Right lobe of liver (tissue), 6 donors: ENCODE results near the gene CNGA2. TPM values are rescaled to one million over a fixed set of nuclear protein-coding genes. Genes with fewer than 3 reads are reported as not detected.

Experiments used
- ATAC-seq, 4 donors: fragments of 200-7000 bp; cut with Tn5 transposase; one replicate each; pipeline ENCODE4 v1.9.1; 2020; ENCODE audit warnings: mild to moderate bottlenecking in 4 of 4, moderate library complexity in 4 of 4
- DNase-seq, 3 donors: peaks; one replicate each; pipeline ENCODE4 v3.0.0-alpha.2; 2020
- H3K27ac ChIP-seq, 3 donors: fragments of 200-600 bp; one replicate each; pipeline ENCODE4 v1.8.0; 2022
- H3K27me3 ChIP-seq, 2 donors: fragments of 200-600 bp; one replicate each; pipeline ENCODE4 v1.8.0; 2022
- H3K36me3 ChIP-seq, 4 donors: fragments of 200-600 bp; sonication (generic) in 1 of 4; one replicate each; pipeline versions ENCODE4 v1.5.1 to v1.8.0; 2017 to 2022; ENCODE audit warnings: control low read depth in 1 of 4
- H3K4me1 ChIP-seq, 4 donors: fragments of 200-600 bp; sonication (generic) in 1 of 4; one replicate each; pipeline versions ENCODE4 v1.5.1 to v1.8.0; 2017 to 2022; ENCODE audit warnings: control low read depth in 1 of 4
- H3K4me3 ChIP-seq, 3 donors: fragments of 200-600 bp; one replicate each; pipeline ENCODE4 v1.8.0; 2022
- H3K9me3 ChIP-seq, 4 donors: fragments of 200-600 bp; sonication (generic) in 1 of 4; one replicate each; pipeline versions ENCODE4 v1.5.1 to v1.8.0; 2017 to 2022; ENCODE audit warnings: control low read depth in 1 of 4
- POLR2A ChIP-seq: fragments of 450-650 bp; IDR thresholded peaks from one replicate; pipeline ENCODE4 v1.6.1; 2017; ENCODE audit warnings: antibody characterized with exemption, mild to moderate bottlenecking
- WGBS: methylation state at CpG from one replicate; pipeline ENCODE4 v1.1.6; 2018; ENCODE audit warnings: low coverage, low lambda C conversion rate; ENCODE audit not compliant: insufficient coverage; ENCODE audit errors: missing lambda C conversion rate; 5-methylcytosine and 5-hydroxymethylcytosine counted together
- intact Hi-C, 2 donors: fragments of 100-400 bp; cut with DNase I; formaldehyde crosslinking; loops; one replicate each; pipeline versions ENCODE4 v1.11.2 to v1.14.1; 2022
- total RNA-seq, 6 experiments: library from RNA; depleted of rRNA in 2 of 6; stranded (reverse); fragments of >200 nt in 2 of 6; fragmentation: NEBNext Ultra II Directional in 3 of 6; extraction: Animal tissue kit (Norgen Biotek cat#: 25700) in 3 of 6; gene quantifications; one replicate each; pipeline versions ENCODE4 v1.1.0 to v1.2.4, GENCODE V29; 2016 to 2023
- TF ChIP-seq, protein P1 (sequence below), 4 donors: fragments of 200-600 bp in 3 of 4; fragments of 450-650 bp in 1 of 4; IDR thresholded peaks; one replicate each; pipeline versions ENCODE4 v1.5.1 to v1.8.0; 2016 to 2022; ENCODE audit warnings: antibody characterized with exemption in 4 of 4, mild to moderate bottlenecking in 2 of 4
- donor health status: DM: no; HTN: yes; CAD: no.
- donor health status: DM: no; HTN: no; CAD: no.
- donor health status: DM: no; HTN: no; CAD: no.
- donor health status: DM: no; HTN: yes; CAD: no.
- donor health status: DM: no; HTN: yes; CAD: no.

Gene CNGA2
- total RNA-seq, 6 experiments from 2014 or later: not detected

DNA sequence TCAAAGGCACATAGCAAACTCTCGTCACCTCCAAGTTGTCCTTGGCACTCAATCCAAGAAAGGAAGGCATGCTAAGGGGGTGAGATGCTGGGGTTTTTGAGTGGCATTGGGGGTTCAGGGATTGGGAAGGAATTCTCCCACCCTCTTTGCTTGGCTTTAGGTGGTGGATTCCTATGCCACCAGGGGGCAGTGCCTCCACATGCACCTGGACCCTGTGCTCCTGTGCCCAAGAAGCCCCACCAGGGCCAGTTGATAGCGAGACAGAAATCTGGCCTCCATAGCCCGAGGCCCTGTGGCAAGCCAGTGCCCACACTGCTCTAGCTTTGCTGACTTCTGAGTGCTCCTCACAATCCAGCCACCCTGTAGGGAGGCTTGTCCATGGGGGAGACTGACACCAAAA, 20.7 kb upstream of the CNGA2 start:
- ATAC-seq: peak; percentile 62 to 72 (median 66)
- TF ChIP-seq POLR2A: no peak
- TF ChIP-seq, protein P1, sequence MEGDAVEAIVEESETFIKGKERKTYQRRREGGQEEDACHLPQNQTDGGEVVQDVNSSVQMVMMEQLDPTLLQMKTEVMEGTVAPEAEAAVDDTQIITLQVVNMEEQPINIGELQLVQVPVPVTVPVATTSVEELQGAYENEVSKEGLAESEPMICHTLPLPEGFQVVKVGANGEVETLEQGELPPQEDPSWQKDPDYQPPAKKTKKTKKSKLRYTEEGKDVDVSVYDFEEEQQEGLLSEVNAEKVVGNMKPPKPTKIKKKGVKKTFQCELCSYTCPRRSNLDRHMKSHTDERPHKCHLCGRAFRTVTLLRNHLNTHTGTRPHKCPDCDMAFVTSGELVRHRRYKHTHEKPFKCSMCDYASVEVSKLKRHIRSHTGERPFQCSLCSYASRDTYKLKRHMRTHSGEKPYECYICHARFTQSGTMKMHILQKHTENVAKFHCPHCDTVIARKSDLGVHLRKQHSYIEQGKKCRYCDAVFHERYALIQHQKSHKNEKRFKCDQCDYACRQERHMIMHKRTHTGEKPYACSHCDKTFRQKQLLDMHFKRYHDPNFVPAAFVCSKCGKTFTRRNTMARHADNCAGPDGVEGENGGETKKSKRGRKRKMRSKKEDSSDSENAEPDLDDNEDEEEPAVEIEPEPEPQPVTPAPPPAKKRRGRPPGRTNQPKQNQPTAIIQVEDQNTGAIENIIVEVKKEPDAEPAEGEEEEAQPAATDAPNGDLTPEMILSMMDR (IDR thresholded peaks at IDR 0.05): peak; percentile 23 to 56 (median 50)
- Histone ChIP-seq H3K27ac (no peak overlapping the region), H3K36me3 (no peaks in the 10 kb centered on the region), H3K4me1 (no peaks in the 10 kb centered on the region), H3K9me3 (no peaks in the 10 kb centered on the region), H3K4me3 (no peak overlapping the region), H3K27me3 (no peaks in the 10 kb centered on the region)
- WGBS: 32% methylated on average over 3 of the region's 3 CpGs
- intact Hi-C loops: no loop called here
- peak in 1 of 3 donors; percentile 40 for DNase-seq

DNA sequence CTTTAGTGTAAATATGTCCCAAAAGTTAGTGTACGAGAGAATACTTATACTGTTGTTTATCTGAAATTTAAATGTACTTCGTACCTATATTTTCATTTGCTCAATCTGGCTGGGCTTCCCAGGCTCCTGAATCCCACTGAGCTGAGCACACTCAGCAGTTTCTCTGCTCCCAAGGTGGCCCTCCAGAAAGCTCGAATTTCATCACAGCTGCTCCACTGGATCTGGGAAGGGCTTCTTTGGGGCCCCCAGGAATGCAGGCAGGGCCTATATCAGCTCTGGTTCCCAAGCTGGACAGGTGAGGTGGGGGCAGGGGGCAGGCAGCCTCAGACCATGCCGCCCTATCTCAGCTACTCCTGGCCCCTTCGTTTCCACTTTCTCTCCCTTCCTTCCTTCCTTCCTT, 20.2 kb upstream of the CNGA2 start:
- no peak for TF ChIP-seq POLR2A
- TF ChIP-seq, protein P1 (IDR thresholded peaks at IDR 0.05): no peak
- ATAC-seq (no peak), DNase-seq (no peak)
- Histone ChIP-seq H3K36me3 (no peaks in the 10 kb centered on the region), H3K27ac (no peak overlapping the region), H3K4me1 (no peaks in the 10 kb centered on the region), H3K9me3 (no peaks in the 10 kb centered on the region), H3K27me3 (no peaks in the 10 kb centered on the region), H3K4me3 (no peak overlapping the region)
- intact Hi-C loops: no loop called here
- 46% methylated on average over 4 of the region's 5 CpGs for WGBS

DNA sequence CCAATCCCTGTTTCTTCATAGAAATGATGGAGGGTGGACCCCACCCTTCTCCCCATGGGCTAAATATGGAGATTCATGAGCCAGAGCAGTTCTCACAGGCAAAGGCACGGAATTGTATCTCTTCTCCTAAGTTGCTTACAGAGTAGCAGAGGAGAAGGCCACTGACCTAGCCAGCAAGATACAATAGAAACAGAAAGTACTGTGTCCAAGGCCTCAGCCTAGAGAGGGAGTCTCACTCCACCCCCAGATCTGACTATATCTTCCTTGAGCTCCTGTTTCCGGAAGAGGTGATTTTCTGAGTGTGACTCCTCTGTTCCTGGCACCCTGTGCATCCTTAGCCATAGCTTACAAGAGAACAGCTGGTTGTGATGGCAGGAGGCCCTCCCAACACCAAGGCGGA, 18.8 kb upstream of the CNGA2 start, which contains the start of gene FATE1:
TSS of gene FATE1 (plus strand) at position 284 of the 400 bp plus-strand sequence. CDS start at position 369, 85 bp downstream.
- TF ChIP-seq POLR2A: no peak
- TF ChIP-seq, protein P1 (IDR thresholded peaks at IDR 0.05): no peak
- peak in 1 of 4 donors; percentile 37 for ATAC-seq
- no peak for DNase-seq
- Histone ChIP-seq H3K36me3 (no peaks in the 10 kb centered on the region), H3K9me3 (no peaks in the 10 kb centered on the region), H3K27ac (no peak within 1 kb of the TSS), H3K27me3 (no peaks in the 10 kb centered on the region), H3K4me3 (no peak within 1 kb of the TSS), H3K4me1 (no peaks in the 10 kb centered on the region)
- intact Hi-C loops: no loop called here
- WGBS: 57% methylated on average over 2 of the region's 3 CpGs

DNA sequence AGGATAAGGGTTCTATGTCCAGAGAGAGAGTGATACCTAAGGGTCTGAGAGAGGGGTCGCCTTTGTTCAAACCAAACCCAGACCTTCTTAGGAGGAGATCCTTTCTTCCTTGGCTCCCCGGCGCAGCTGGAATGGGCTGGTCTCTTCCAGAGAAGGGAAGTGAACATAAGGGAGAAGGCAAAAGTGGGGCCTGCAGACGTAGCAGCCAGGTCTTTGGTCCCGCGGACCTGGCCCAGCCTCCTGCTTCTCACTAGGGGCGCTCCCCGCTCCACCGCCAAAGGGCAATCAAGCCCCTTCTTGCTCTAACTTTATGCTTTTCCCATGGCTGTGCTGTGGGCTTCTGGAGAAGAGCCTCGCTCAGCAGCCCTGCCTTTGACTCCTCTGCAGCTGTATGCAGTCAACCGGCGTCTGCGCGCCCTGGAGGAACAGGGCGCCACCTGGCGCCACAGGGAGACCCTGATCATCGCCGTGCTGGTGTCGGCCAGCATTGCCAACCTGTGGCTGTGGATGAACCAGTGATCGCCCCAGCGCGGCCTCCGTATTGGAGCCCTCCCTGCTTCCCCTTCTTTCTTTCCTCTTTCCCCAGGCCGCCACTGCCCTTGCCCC, 12.2 kb upstream of the CNGA2 start:
- intact Hi-C loops: no loop called here
- no peak for TF ChIP-seq POLR2A
- TF ChIP-seq, protein P1 (IDR thresholded peaks at IDR 0.05): peak in 3 of 4 donors; percentile 24 to 51 (median 29)
- WGBS: 63% methylated on average over 1 of the region's 24 CpGs
- Histone ChIP-seq H3K4me3 (no peak overlapping the region), H3K27me3 (no peaks in the 10 kb centered on the region), H3K27ac (no peak overlapping the region), H3K9me3 (no peaks in the 10 kb centered on the region), H3K36me3 (no peaks in the 10 kb centered on the region), H3K4me1 (peaks cover 0 to 4% (median 0%) of the 10 kb centered on the region in 4 donors)
- peak in 2 of 3 donors; percentile 38 to 56 for DNase-seq
- ATAC-seq: peak; percentile 41 to 62 (median 52)
